GDM1 (cell line): ENCODE results near the gene CLEC16A.
A peak's percentile ranks its signal among the peaks of the same experiment; 100 is the strongest.
"Not testable (repeated sequence)": the region's sequence is repeated elsewhere in the genome, so short reads cannot be mapped to it uniquely, and the experiment has no call there.

Source experiments
- DNase-seq: peaks from one replicate; lab custom pipeline; 2025; lab: John Stamatoyannopoulos, UW

CLEC16A gene

GRCh38 chr16:10941127-10941933, 3.0 kb upstream of the CLEC16A start:
- no peak for DNase-seq

DNA sequence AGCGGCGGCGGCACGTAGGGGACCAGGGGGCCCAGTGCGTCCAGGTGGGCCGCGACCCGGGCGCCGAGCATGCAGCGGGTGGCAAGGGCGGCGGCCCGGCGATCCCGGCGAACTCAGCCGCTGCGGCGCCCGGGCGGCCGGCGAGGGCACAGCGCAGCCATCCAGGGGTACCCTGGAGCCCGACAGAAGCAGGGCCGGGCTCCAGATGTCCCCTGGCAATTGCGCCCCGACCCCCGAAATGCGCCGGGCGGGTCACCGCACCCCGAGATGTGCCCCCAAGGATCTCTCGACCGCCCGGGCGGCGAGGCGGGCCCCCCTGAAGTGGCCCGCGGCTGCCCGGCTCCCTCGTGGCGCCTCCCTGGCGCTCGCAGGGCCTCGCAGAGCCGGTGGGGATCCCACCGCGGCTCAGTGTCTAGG, 2.4 kb upstream of the CLEC16A start:
- not testable (repeated sequence) for DNase-seq

DNA sequence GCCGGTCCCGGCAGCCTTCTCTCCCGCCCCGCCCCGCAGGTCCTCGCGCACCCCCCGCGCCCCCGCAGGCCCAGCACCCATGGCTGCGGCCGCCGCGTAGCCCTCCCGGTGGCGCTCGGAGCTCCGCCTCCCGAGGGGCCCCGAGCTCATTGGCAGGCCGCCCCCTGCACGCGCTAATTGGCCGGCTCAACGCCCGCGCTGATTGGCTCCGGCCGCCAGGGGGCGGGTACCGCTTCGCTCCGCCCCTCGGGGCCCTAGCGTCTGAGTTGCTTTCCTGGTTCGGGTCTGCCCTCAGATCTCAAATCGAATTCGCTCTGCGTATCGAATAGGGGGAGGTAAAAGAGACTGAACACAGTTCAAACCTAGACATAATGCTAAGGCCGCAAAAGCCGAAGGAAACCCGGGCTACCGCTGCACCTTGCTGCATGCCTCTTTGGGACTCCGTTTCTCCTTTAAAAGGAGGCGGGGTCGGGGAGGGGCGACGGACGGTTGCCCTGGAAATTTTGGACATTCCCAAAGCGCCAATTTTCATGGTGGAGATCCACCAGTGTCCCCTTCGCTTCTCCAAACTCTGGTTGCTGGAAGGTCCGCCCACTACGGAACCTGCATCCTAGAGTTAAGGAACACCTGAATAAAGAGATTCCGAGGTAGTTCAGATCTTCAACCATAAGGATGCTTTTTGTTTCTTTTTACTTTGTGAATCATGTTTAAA, 1.9 kb upstream of the CLEC16A start, which contains the start of gene DEXI:
TSS of gene DEXI (minus strand) at position 117 of the 712 bp plus-strand sequence. CDS start 463 bp downstream, outside the sequence.
- peak; percentile 90 for DNase-seq

GRCh38 chr16:10943064-10943353, 1.4 kb upstream of the CLEC16A start:
- no peak for DNase-seq

- no peak for DNase-seq
These were observed 862 bp downstream of the CLEC16A start for GRCh38 chr16:10945065-10945787.

GRCh38 chr16:10946308-10946707, 1.9 kb downstream of the CLEC16A start:
- no peak for DNase-seq

- DNase-seq = no peak
These were observed 2.9 kb downstream of the CLEC16A start for GRCh38 chr16:10947211-10947787.

- peak; percentile 34 for DNase-seq
These were observed 5.1 kb downstream of the CLEC16A start for GRCh38 chr16:10949424-10949970.

DNA sequence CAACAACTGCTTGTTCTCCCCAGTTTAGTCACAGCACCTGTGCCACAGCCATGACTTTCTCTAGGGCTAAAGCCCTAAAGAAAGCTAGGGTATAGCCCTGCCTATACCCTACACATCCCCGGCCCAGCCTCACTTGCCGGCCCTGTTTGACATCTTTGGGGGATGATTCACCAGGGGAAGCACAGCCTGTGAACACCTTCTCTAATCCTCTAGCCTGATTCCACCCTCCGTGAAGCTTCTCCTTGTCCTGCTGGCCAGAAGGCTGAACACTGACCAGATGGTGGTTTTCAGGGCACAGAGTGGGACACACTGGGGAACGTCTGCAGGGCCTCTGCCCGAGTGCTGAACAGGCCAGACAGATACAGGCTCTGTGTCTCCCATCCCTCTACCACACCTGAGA, 6.0 kb downstream of the CLEC16A start:
- DNase-seq = no peak

GRCh38 chr16:10951026-10951425, 6.7 kb downstream of the CLEC16A start:
- DNase-seq = no peak

GRCh38 chr16:10954903-10955302, 10.5 kb downstream of the CLEC16A start:
- DNase-seq = no peak

- no peak for DNase-seq
These were observed 13.6 kb downstream of the CLEC16A start for GRCh38 chr16:10957771-10958482.

DNA sequence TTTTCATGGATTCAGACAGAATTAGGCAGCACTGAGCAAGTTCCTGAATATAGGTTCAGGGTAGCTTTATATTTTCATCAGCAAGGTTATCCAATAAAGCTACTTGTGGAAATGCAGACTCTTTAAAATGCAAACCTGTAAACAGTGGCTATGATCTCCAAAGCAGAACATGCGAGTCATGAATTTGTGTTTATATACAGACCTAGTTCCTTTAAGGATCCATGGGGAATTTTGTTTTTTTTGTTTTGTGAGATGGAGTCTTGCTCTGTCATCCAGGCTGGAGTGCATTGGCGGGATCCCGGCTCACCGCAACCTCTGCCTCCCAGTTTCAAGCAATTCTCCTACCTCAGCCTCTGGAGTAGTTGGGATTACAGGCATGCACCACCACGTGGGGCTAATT, 14.8 kb downstream of the CLEC16A start:
- DNase-seq = no peak

- DNase-seq = no peak
These were observed 16.9 kb downstream of the CLEC16A start for GRCh38 chr16:10961231-10961630.

- peak; percentile 73 for DNase-seq
These were observed 19.9 kb downstream of the CLEC16A start for GRCh38 chr16:10964039-10964890.

DNA sequence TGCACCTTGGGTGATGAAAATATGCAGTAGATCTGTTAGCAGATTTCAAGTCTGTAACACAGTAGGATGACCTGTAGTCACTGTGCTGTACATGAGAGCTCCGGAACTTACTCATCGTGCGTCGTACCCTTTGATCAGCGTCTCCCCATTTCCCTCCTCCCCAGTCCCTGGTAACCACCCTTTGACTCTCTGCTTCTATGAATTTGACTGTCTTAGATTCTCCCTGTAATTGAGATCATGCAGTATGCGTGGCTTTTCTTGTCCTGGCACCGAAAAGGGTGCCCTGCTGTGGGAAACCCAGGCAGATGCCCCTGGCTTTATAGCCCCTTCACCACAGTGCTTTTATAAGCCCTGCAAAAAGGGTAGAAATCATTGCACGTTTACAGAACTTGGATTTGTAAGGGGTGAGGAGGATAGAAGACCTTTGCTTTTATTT, 20.5 kb downstream of the CLEC16A start:
- no peak for DNase-seq

GRCh38 chr16:10965440-10966061, 21.2 kb downstream of the CLEC16A start:
- no peak for DNase-seq

DNA sequence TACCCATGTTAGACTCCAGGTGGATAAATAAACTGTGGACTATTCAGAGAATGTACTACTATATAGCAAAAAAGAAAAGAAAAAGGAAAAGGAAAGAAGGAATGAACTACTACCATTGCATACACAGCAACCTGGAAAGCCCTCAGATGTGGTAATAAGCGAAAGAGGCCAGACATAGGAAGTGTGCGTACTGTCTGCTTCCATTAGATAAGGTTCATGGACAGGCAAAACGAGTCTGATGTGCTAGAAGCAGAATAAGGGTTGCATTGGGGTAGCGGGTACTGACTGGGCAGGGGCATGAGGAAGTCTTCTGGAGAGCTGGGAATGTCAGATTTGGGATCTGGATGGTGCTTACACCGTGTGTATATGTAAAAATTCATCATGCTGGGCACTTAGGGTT, 21.8 kb downstream of the CLEC16A start:
- peak; percentile 51 for DNase-seq

GRCh38 chr16:10966559-10966958, 22.2 kb downstream of the CLEC16A start:
- not testable (repeated sequence) for DNase-seq

DNA sequence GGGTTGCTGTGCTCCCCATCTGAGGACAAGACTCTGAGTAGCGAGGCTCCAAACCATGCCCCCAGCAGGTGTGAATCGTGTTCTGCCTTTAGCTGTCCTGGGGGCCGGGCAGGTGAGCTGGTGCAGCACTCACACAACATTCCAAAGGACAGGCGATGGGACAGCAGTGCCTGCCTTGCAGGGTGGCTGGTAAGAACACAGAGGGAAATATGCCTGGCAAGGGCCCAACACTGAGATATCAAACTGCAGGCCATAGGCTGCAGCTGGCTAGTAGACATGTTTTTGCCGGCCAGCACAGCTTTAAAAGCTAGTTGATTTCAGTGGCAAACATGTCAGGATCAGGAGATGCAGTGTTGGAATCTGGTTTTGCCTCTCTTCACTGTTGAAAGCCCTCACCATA, 23.6 kb downstream of the CLEC16A start:
- no peak for DNase-seq
